NCI-H526 treated with DMSO at 0.1 percent for 48 hours (cell line): Measurements from ENCODE around the gene CLHC1.
A peak's percentile ranks its signal among the peaks of the same experiment; 100 is the strongest.

Experiments
- DNase-seq: peaks from one replicate; lab custom pipeline; 2025; lab: John Stamatoyannopoulos, UW

Gene CLHC1

GRCh38 chr2:55169359-55169758 lies 62.7 kb downstream of the CLHC1 start:
- no peak for DNase-seq

DNA sequence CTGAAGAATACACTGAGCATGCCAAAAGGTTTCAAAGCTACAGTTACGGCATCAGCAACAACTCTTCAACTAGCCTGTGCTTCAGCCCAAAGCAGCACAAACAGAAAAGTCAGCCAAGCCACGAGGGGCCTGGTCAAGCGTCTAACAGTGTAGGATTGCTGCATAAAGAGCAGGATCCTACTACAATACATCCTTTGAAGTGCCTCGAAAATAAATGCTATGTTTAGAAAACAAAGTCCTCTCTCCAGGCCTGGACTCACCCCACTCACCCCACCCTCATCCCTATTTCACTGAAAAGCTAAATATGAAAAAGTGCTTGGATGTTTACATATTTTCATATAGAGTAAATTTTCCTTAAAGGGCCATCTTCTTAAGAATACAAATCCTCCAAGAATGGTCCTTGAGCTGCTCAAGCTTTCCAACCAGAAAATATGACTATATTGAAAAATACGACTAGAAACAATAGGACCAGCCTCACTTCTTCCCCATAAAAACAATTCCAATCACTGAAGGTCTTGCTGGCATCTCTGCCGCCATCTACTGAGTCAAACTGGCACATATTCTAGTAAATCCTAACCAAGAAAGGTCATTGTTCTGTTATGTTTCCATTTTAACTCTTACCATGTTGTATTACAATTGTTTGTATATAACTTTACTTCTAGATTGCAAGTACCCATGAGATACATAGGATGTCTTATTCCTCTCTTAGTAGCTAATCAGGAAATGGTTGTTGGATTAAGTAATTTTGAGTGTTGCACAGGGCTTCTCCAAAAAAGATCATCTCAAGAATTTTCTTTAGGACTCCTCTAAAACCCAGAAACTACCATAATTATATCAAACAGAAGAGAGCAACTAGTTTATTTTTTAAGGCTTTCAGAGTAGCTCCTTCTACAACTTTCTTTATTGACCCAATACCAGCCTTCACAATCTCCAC lies 63.6 kb downstream of the CLHC1 start:
- peak; percentile 80 for DNase-seq

- DNase-seq = no peak
These were observed 66.5 kb downstream of the CLHC1 start for GRCh38 chr2:55165626-55166025.

- peak; percentile 37 for DNase-seq
These were observed 67.3 kb downstream of the CLHC1 start for GRCh38 chr2:55164534-55165480.

GRCh38 chr2:55163941-55164390 lies 68.1 kb downstream of the CLHC1 start:
- peak; percentile 78 for DNase-seq

DNA sequence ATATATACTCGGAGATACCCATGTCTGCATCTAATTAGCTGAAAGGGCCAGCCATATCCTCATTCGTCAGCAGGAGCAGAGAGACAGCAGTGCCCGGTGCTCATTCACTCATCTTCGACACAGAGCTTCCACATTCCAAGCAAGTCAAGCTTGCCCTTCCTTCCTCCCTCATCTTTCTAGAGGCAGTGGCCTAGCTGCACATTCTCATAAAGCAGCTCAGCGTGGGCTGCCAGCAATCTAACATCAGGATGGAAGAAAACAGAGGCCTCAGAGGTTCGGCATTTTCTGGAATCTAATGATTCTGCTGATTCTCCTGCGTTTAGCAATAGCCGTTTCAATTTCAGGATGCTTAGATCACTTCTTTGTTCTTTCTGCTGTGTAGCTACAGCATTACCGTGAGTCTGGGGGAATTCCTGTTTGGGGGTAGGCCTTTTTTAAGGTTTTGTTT lies 68.8 kb downstream of the CLHC1 start:
- DNase-seq = peak; percentile 15

- DNase-seq = no peak
These were observed 69.6 kb downstream of the CLHC1 start for GRCh38 chr2:55162284-55163006.

DNA sequence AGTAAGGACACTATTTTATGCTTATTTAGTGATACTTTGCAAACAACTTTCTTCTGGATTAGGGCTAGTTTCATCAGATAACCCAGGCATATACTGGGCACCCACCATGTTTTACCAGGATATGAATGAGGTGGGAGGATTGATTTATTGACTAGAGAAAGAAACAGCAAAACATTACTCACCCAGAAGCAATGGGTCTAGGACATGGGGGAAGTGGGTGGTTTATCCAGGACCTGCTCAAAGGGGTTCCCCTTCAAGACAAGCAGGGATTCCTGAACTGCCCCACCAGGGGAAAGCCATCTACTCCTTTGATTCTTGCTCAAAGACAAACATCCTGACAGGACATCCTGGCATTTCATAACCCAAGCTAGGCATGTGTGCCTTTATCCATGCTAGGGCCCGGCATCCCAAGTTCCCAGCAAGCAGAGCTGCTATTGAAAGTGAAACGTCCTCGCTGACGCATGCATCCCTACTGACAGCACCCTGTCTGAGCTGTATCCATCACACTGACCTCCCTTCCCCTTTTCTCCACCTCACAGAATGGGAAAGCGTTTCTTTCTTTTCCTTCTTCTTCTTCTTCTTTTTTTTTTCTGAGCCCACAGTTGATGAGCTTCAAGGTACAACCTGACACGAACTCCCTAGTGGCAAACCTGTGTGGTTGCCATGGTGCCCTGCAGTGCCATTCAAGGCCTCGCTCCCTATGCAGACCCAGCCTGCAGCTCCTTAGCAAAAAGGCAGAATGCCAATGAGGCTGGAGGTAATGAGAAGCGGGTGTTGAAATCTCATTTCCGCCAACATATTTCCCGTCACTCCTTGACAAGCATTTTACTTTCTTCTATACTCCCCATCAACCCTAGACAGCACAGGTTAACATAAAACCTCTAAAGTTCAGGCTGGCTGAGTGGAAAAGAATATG lies 70.5 kb downstream of the CLHC1 start:
- peak; percentile 17 for DNase-seq

DNA sequence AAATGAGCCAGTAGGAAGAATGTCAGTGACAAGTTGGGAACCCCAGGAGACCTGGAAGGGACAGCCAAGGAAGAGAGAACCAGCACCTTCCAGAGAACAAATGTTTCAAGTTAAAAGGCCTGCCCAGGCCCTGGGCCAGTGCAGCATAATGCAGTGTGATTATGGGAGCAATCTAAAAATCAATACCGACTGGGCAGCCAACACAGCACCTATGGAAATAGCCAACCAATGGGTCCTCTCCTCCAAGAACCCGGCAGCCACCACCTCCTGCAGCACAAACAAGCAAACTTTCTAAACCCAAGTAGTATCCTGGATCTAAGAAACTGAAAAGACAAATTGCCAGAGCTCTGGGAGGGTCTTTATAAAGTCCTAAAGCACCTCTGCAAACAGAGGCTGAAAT lies 71.7 kb downstream of the CLHC1 start:
- no peak for DNase-seq

DNA sequence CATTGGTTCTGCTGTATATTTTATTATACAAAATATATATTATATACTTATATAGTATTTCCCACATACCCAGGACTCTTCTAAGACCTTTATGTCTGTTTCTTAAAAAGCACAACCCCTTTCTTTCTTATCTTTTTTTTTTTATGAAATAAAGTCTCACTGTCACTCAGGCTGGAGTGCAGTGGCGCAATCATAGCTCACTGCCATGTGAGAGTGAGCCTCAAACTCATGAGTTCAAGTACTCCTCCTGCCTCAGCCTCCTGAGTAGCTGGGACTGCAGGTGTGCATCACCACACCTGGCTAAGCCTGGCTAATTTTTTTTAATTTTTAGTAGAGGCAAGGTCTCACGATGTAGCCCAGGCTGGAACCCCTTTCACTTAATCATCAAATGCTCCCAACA lies 72.3 kb downstream of the CLHC1 start:
- DNase-seq = no peak

DNA sequence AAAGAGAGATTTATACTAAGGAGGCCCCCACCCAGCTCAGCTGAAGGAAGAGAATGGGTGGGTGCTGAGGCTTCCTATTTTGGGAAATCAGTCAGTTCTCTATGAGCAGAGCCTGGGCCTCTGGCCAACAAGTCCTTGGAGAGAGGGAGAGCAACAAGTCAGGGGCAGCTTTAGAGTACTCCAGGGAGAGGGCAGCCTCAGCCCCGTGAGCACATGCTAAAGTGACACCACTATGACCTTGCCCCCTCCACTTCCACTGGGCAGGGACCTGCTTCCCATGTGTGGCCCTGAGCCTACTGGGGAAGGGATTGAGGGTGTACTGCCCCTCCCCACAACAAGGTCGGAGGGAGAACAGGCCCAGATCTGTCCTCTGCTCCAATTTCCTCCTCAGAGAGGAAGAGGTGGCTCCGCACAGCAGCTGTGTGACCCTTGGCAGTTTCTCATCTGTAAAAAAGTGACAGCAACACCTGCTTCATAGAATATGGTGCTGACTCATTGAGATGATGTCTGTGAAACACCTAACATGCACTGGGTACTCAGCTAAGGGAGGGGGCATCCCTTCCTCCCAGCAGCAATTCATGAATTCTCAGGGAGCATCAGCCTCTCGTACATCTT lies 72.9 kb downstream of the CLHC1 start:
- DNase-seq = no peak

GRCh38 chr2:55158111-55158814 lies 73.8 kb downstream of the CLHC1 start:
- no peak for DNase-seq

DNA sequence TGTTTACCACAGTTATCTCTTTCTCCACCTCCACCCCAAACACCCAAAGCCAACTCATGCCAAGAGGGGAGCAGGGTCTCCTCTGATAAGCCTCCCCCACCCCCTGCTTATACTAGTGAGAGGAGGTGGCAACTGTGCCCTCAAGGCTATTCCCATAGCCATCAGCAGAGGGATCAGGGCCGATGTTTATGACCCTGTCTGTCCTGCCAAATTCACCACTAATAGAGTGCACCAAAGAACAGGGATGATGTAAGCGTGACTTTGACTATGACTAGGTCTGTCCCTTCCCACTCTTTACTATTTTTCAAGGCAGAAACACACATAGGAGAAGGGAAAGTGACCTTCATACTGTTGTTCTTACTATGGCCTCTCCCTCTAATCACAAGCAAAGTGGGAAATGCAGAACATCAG lies 74.6 kb downstream of the CLHC1 start:
- DNase-seq = no peak

GRCh38 chr2:55156984-55157383 lies 75.1 kb downstream of the CLHC1 start:
- no peak for DNase-seq

GRCh38 chr2:55156326-55156725 lies 75.8 kb downstream of the CLHC1 start:
- peak; percentile 76 for DNase-seq

DNA sequence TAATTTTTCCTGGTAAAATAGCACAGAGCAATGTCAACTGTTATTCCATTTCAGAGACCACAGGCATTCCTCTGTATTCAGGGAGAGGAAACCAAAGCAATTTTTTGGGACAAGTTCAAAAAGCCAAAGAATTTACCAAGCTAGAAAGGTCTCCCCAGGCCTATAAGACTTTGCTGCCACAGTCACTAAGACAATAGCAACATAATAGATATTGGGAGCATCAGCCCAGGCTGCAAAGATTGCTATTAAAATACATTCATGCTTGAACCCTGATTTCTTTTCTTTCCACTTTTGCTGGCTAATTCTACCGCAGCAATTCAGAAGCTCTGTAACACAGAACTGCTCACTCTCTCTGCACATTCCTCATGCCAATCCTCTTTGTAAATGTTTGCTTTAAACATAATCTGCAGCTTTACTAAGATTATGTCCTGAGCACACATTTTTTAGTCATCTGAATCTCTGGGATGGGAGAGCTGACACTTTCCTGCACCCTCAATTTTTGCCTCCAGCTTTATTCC lies 76.3 kb downstream of the CLHC1 start:
- DNase-seq = no peak

DNA sequence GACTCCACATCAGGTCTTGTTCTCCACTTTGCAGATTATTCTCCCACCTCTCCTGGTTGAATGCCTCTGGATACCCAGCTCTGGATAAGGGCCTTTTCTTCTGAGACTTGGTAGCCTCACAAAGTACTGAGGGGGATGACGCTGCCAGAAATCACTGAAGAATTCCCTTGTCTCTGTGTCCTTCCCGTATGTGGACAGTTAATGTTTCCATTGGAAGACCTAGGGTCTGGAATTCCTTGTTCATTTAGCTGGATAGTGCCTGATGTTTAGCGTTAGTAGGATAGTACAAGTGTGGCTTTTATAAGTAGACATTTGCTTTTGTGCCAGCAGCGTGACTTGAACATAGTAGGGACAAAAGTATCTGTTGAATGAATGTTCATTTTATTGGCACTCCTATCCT lies 76.9 kb downstream of the CLHC1 start:
- no peak for DNase-seq

DNA sequence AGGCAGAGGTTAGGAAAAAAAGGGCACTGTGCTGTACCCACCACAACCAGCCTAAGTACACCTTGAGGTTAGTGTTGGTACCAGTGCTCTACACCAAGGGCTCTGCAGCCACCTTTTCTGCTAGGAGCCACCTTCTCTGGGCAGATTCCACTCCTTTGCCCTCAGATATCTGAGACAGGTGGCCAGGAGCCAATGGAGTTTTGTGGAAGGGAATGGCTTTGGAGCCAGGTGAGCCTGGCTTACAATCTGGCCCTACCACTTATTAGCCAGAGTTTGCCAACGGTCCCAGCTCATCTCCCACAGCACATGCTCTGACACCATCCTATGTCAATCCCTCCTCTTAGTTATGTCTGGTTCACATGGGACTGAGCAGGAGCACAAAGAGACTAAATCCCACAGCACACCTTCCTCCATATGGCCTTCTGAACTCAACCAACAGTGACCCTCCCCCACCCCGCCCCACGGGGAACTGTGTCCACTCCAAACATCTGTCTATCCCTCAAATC lies 77.5 kb downstream of the CLHC1 start:
- DNase-seq = no peak

DNA sequence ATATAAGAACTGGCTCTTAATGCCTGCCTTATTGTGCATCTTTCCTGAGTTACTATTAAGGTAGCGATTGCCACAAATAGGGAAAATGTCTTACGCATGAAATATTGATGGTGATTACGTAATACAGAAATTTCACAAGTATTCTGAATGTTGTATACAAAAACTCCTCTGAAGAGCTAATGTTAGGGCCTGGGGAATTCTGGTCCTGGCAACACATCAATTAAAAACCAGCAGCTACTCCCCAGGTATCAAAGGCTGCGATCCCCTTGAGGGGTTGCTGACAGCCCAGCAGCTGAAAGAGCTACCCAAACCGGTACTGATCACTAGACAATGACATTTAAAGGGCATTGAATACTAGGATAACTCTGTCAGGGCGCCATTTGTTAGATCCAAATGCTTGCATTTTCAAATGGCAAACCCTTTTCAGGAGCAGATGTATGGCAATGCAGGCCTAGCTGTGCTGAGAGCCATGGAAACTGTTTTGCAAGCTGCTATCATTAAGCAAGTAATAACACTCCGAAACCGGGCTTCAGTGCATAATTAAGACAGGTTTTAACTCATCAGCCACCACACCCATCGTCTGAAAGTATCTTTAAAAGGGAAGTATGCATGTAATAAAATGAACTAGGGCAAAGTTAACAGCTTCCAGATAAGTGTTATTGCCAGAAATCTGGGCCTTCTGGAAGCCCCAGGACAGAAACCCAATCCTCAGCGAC lies 78.4 kb downstream of the CLHC1 start:
- DNase-seq = peak; percentile 39
